Mucosa of rectum (tissue), 2 donors: ENCODE measurements around the gene UPP2.

Experiments used
- H3K27ac ChIP-seq, 2 donors: one replicate each; pipeline ENCODE4 v1.7.0; 2013; ENCODE audit warnings: inconsistent platforms in 2 of 2, low read depth in 2 of 2, low read length in 2 of 2
- H3K27me3 ChIP-seq, 2 donors: one replicate each; pipeline ENCODE4 v1.7.0; 2013; ENCODE audit warnings: low read length in 2 of 2; ENCODE audit not compliant: control insufficient read depth in 2 of 2, insufficient read depth in 2 of 2
- H3K36me3 ChIP-seq, 2 donors: one replicate each; pipeline ENCODE4 v1.7.0; 2013; ENCODE audit warnings: low read length in 2 of 2; ENCODE audit not compliant: control insufficient read depth in 2 of 2, insufficient read depth in 2 of 2
- H3K4me1 ChIP-seq, 2 donors: one replicate each; pipeline ENCODE4 v1.7.0; 2013; ENCODE audit warnings: low read length in 2 of 2, mild to moderate bottlenecking in 1 of 2; ENCODE audit not compliant: control insufficient read depth in 2 of 2, insufficient read depth in 2 of 2
- H3K4me3 ChIP-seq, 2 donors: one replicate each; pipeline ENCODE4 v1.7.0; 2013; ENCODE audit warnings: low read length in 2 of 2
- H3K9ac ChIP-seq, 2 donors: one replicate each; pipeline ENCODE4 v1.7.0; 2013; ENCODE audit warnings: low read length in 2 of 2, low read depth in 1 of 2, mild to moderate bottlenecking in 1 of 2
- H3K9me3 ChIP-seq, 2 donors: one replicate each; pipeline ENCODE4 v1.7.0; 2013; ENCODE audit warnings: low read length in 2 of 2; ENCODE audit not compliant: control insufficient read depth in 2 of 2
- donor health status: healthy.
- donor health status: Normal muscosa, but diverticular disease.

UPP2 gene

DNA sequence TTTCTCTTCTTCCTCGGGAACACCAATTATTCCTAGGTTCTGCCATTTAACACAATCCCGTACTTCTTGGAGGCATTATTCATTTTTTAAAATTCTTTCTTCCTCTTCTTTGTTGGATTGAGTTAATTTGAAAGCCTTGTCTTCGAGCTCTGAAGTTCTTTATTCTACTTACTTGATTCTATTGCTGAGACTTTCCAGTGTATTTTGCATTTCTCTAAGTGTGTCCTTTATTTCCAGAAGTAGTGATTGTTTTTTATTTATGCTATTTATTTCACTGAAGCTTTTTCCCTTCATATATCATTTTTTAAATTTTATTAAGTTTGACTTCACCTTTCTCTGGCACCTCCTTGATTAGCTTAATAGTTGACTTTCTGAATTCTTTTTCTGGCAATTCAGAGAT is 13.6 kb upstream of the UPP2 start:
- Histone ChIP-seq H3K27me3 (no peaks in the 10 kb centered on the region), H3K9ac (no peak overlapping the region), H3K27ac (no peak overlapping the region), H3K4me1 (peaks cover 0 to 3% of the 10 kb centered on the region in 2 donors), H3K36me3 (no peaks in the 10 kb centered on the region), H3K9me3 (no peaks in the 10 kb centered on the region), H3K4me3 (no peak overlapping the region)

DNA sequence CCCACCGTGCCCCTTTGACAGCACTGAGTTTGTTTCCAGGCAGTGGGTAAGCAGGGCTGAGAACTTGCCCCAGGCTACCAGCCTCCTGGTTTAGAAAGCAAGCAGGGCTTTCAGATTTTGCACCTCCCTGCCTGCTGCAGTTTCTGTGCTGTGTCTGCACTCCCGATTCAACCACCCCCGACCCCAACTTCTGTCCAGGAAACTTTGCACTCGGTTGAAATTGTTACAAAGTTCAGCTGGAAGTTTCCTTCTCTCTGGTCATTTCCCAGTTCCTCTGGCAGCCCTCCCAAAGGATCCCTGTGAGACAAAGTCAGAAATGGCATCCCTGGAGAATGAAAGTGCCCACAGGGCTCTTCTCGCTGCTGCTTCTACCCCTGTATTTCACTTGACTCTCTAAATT is 12.4 kb upstream of the UPP2 start:
- H3K27me3 ChIP-seq: no peaks in the 10 kb centered on the region
- peaks cover 0 to 3% of the 10 kb centered on the region in 2 donors for H3K4me1 ChIP-seq
- H3K9ac ChIP-seq: no peak overlapping the region
- H3K4me3 ChIP-seq: no peak overlapping the region
- no peaks in the 10 kb centered on the region for H3K36me3 ChIP-seq
- no peak overlapping the region for H3K27ac ChIP-seq
- no peaks in the 10 kb centered on the region for H3K9me3 ChIP-seq

DNA sequence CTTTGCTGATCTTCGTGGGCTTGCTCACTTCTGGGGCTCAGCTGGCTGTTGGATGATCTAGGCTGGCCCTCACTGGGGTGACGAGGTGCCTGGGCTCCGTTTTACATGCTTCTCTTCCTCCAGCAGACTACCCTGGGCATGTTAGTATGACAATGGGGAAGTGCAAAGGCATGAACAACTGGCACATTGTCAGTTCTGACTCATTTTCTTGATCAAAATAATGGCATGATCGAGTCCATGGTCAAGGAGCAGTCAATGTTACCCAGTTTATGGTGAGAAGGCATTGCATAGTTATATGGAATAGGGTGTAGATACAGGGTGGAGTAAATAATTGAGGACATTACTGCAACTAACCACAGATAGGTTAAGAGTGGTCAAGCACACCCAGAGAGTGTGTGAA is 10.0 kb upstream of the UPP2 start:
- H3K4me1 ChIP-seq: peaks cover 3 to 15% of the 10 kb centered on the region in 2 donors
- no peak overlapping the region for H3K9ac ChIP-seq
- H3K9me3 ChIP-seq: no peaks in the 10 kb centered on the region
- H3K36me3 ChIP-seq: no peaks in the 10 kb centered on the region
- no peaks in the 10 kb centered on the region for H3K27me3 ChIP-seq
- H3K27ac ChIP-seq: no peak overlapping the region
- no peak overlapping the region for H3K4me3 ChIP-seq

DNA sequence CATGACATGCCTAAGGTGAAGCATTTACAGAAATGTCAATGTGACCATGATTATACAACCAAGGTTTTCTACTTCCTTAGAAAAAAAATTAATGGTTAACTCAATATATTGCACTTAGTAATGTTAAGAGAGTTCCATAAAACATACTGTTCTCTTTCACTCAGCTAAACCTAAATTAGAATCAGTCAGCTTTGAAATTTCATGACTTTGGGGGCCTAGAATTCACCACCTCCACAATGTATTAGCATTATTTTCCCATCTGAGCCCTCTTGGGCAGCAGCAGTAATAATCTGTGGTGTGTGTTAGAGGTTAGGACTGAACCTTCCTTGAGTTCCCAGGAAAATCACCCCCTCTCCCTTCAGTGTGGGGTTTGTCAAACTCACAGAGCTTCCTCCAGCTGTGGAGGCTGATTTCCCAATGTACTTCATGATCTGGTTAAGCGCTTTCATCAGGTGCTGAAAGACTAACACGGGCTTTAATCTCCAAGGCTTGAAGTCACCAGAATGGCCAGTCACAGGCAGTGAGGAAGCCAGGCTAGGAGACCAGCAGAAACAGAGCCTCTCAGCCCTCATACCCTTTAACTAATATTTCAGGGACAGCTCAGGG is 7.1 kb upstream of the UPP2 start:
- H3K36me3 ChIP-seq: no peaks in the 10 kb centered on the region
- peak overlapping the region in 1 of 2 donors; percentile 48 for H3K9ac ChIP-seq
- H3K9me3 ChIP-seq: no peaks in the 10 kb centered on the region
- H3K4me3 ChIP-seq: peak overlapping the region; percentile 23 to 26
- H3K27me3 ChIP-seq: no peaks in the 10 kb centered on the region
- H3K4me1 ChIP-seq: peaks cover 3 to 15% of the 10 kb centered on the region in 2 donors
- H3K27ac ChIP-seq: peak overlapping the region; percentile 74 to 87

DNA sequence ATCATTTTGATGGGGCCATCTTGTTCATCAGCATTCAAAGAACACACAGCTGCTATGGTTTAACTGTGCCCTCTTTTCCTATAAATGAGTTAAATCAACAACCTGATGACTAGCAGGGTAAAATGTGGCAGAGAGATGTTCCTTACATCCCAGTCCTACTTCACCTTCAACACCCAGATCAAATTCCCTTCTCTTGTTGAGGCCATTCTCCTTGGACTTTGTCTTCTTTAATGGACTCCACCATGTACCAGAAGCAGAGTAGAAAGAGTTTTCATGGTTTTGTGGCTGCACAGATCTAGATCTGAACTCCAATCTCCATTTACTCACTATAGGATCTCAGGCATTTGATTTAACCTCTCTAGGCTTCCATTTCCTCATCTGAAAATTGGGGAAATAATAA is 6.4 kb upstream of the UPP2 start:
- Histone ChIP-seq H3K36me3 (no peaks in the 10 kb centered on the region), H3K27ac (peak overlapping the region; percentile 74 to 87), H3K27me3 (no peaks in the 10 kb centered on the region)

DNA sequence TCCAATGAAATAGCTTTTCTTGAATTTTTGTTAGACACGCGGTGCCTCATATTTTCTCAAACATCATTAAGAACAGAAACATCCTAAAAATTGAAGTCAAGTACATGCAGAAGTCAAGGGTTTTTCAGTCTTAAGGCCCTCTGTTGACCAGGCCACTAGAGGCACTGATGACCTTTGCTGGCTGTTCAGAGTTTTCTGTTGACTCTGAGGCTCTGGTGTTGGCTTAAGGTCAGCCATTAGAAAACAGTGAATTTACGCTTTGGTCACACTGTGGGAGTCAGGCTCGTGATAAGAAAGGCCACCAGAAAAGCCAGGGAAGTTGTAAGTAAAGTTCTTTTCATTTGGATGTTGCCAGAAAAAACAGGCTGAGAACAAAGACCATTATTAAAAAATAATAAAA is 5.8 kb upstream of the UPP2 start:
- Histone ChIP-seq H3K27ac (no peak overlapping the region), H3K27me3 (no peaks in the 10 kb centered on the region), H3K4me3 (no peak overlapping the region)

More for the DNA sequence above, 6.4 kb upstream of the UPP2 start:
- Histone ChIP-seq H3K9me3 (no peaks in the 10 kb centered on the region), H3K4me1 (peaks cover 3 to 15% of the 10 kb centered on the region in 2 donors), H3K4me3 (peak overlapping the region in 1 of 2 donors; percentile 20), H3K9ac (no peak overlapping the region)

DNA sequence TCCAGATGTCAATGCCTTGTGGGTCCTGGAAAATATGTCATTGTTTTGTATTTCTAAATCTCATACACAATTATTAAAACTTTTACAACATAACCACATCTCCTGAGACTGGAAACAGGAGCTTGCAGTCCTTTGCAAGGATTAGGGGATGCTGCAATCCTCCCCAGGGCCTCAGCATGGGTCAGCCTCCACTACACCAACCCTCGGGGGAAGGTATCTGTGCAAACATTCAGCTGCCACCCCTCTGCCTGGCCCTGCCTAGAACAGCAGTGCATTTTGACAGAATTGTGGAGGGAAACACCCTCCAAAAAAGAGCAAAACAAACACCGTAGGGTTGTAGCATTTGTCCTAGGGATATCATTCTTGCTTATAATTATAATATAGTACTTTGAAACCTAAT is 4.2 kb upstream of the UPP2 start:
- no peak overlapping the region for H3K4me3 ChIP-seq
- no peaks in the 10 kb centered on the region for H3K27me3 ChIP-seq
- no peak overlapping the region for H3K9ac ChIP-seq
- H3K27ac ChIP-seq: no peak overlapping the region
- no peaks in the 10 kb centered on the region for H3K9me3 ChIP-seq
- H3K36me3 ChIP-seq: no peaks in the 10 kb centered on the region
- H3K4me1 ChIP-seq: peaks cover 3 to 12% of the 10 kb centered on the region in 2 donors

More for the DNA sequence above, 5.8 kb upstream of the UPP2 start:
- Histone ChIP-seq H3K4me1 (peaks cover 3 to 15% of the 10 kb centered on the region in 2 donors), H3K9ac (no peak overlapping the region), H3K36me3 (no peaks in the 10 kb centered on the region), H3K9me3 (no peaks in the 10 kb centered on the region)

DNA sequence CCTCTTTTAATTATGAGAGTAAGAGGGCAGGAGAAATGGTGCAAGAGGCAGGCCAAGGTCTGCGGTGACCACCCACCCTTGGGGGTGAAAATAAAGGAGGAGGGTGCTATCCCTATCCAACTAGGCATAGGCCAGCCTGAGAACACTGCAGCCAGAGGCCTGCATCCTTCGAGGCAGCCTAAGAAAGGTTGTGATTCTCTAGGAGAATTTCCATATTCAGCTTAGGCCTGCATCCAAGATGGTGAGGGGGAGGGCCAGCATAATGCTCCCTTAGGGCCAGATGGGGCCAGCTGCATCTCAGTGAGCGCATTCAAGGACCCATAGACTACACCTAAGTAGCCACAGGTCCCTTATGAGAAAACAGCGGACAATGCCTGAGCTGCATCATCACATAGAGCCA is 3.5 kb upstream of the UPP2 start:
- H3K27ac ChIP-seq: no peak overlapping the region
- H3K4me1 ChIP-seq: peaks cover 3 to 14% of the 10 kb centered on the region in 2 donors
- no peak overlapping the region for H3K4me3 ChIP-seq
- H3K36me3 ChIP-seq: no peaks in the 10 kb centered on the region
- H3K9ac ChIP-seq: no peak overlapping the region
- H3K9me3 ChIP-seq: no peaks in the 10 kb centered on the region
- no peaks in the 10 kb centered on the region for H3K27me3 ChIP-seq

DNA sequence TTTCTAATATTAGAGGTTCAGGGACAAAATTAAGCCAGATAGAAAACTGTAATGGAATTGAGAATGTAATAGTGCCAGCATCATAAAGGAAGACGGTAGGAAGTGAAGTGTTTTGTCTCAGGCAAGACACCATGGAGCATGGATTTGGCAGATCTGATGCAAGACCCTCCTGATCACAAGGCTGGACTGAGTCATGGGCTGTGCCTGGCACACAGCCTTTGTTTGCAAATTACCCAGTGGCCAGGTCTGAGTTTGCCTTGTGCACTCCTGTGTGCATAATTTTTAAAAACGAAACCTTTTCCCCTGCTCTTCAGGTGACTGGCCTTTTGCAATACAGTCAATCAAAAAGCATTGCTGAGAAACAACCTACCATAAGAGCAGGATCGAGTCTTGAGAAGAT is 2.0 kb upstream of the UPP2 start:
- Histone ChIP-seq H3K9ac (no peak overlapping the region), H3K36me3 (no peaks in the 10 kb centered on the region), H3K4me1 (peaks cover 3 to 12% of the 10 kb centered on the region in 2 donors), H3K27ac (no peak overlapping the region), H3K9me3 (no peaks in the 10 kb centered on the region), H3K27me3 (no peaks in the 10 kb centered on the region), H3K4me3 (no peak overlapping the region)

DNA sequence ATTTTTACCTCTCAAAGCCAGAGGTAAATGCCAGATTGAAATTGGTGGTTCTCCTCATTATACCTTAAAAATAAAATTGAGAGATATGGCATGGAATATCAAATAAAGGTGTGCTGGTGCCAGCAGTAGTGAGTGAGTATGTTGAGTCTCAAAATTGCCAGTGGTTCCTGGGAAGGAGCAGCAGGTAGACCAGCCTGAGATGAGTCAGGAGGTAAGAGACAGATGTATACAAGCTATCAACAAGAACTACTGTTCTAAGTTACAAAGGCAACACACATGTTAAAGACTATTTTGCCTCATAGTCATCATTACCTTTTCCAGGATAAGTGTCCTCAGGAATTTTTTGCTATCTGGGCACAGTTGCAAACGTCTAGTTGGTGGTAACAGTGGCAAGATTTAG is 1.3 kb upstream of the UPP2 start:
- Histone ChIP-seq H3K36me3 (no peaks in the 10 kb centered on the region), H3K4me1 (peaks cover 0 to 5% of the 10 kb centered on the region in 2 donors), H3K27ac (no peak overlapping the region), H3K4me3 (no peak overlapping the region), H3K9ac (no peak overlapping the region), H3K9me3 (no peaks in the 10 kb centered on the region), H3K27me3 (no peaks in the 10 kb centered on the region)
